Erythroblast (primary cell): ENCODE measurements around the gene RANGAP1.

Experiments used
- GATA1 ChIP-seq: IDR thresholded peaks from 2 replicates; pipeline ENCODE4 v1.6.1; 2011; ENCODE audit warnings: low read depth, mild to moderate bottlenecking, control low read depth, low read length, moderate library complexity
- POLR2A ChIP-seq: IDR thresholded peaks from 2 replicates; pipeline ENCODE4 v1.6.1; 2011; ENCODE audit warnings: mild to moderate bottlenecking, low read length

DNA sequence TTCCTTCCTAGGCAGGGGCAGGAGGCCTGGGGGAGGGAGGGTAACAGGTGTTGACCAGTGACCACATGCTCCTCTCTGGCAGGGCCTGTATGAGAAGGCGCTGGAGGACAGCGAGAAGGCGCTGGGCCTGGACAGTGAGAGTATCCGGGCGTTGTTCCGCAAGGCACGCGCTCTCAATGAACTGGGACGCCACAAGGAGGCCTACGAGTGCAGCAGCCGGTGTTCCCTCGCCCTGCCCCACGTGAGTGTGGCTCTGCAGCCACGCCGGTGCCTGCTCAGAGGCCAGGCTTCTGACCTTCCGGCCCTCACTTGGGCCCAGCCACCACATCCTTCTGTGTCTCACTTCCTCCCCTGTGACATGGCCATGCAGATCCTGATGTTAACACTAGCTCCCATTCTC is 41.1 kb upstream of the RANGAP1 start:
- no peak for TF ChIP-seq POLR2A
- TF ChIP-seq GATA1: no peak
